ENCODE data around the gene NOP56. TPM values are rescaled to one million over a fixed set of nuclear protein-coding genes. Genes with fewer than 3 reads are reported as not detected.

NOP56 gene
- total RNA-seq, 4 donors from 2014 or later: 73.0 to 174 (median 137) TPM

- TF ChIP-seq CTCF (IDR thresholded peaks at IDR 0.05) (no peak), POLR2A (IDR thresholded peaks at IDR 0.05) (no peak)
- no peak overlapping the region for H3K27ac ChIP-seq
- peaks cover 6 to 16% (median 7%) of the 10 kb centered on the region in 3 donors for H3K4me1 ChIP-seq
- H3K9me3 ChIP-seq: no peaks in the 10 kb centered on the region
- H3K27me3 ChIP-seq: peaks cover 0 to 66% (median 6%) of the 10 kb centered on the region in 4 donors
- no peaks in the 10 kb centered on the region for H3K36me3 ChIP-seq
- 60% methylated on average over 2 of the region's 3 CpGs; no CpG with 5 or more reads in 1 of the 2 donors for WGBS, 2 donors
- no peak for DNase-seq
- no peak overlapping the region for H3K4me3 ChIP-seq
- intact Hi-C loops (cut with DNase I): no loop called here
Measured at GRCh38 chr20:2697768-2698167, 45.3 kb downstream of the NOP56 start.

GRCh38 chr20:2698186-2698817 lies 45.9 kb downstream of the NOP56 start:
- Histone ChIP-seq H3K4me3 (no peak overlapping the region), H3K4me1 (peaks cover 6 to 14% (median 7%) of the 10 kb centered on the region in 3 donors), H3K27ac (no peak overlapping the region), H3K36me3 (no peaks in the 10 kb centered on the region), H3K27me3 (peaks cover 0 to 64% (median 6%) of the 10 kb centered on the region in 4 donors), H3K9me3 (no peaks in the 10 kb centered on the region)
- no peak for TF ChIP-seq CTCF (IDR thresholded peaks at IDR 0.05)
- no peak for TF ChIP-seq POLR2A (IDR thresholded peaks at IDR 0.05)
- DNase-seq: no peak
- intact Hi-C loops (cut with DNase I): no loop called here
- 60 to 74% methylated on average over 3 to 4 of the region's 4 CpGs for WGBS, 2 donors

- no peak for DNase-seq
- Histone ChIP-seq H3K9me3 (no peaks in the 10 kb centered on the region), H3K36me3 (no peaks in the 10 kb centered on the region), H3K4me1 (peaks cover under 1 to 8% (median 3%) of the 10 kb centered on the region in 3 donors), H3K27me3 (peaks cover 0 to 58% (median 3%) of the 10 kb centered on the region in 4 donors), H3K4me3 (no peak overlapping the region), H3K27ac (no peak overlapping the region)
- no peak for TF ChIP-seq POLR2A (IDR thresholded peaks at IDR 0.05)
- no peak for TF ChIP-seq CTCF (IDR thresholded peaks at IDR 0.05)
- 77 to 81% methylated on average over 4 of the region's 4 CpGs for WGBS, 2 donors
- intact Hi-C loops (cut with DNase I): no loop called here
Measured at GRCh38 chr20:2698912-2699311, 46.5 kb downstream of the NOP56 start.

GRCh38 chr20:2699775-2700413 lies 47.5 kb downstream of the NOP56 start:
- Histone ChIP-seq H3K36me3 (no peaks in the 10 kb centered on the region), H3K27ac (no peak overlapping the region), H3K9me3 (no peaks in the 10 kb centered on the region), H3K4me1 (no peaks in the 10 kb centered on the region), H3K4me3 (no peak overlapping the region), H3K27me3 (peaks cover 0 to 48% (median 0%) of the 10 kb centered on the region in 4 donors)
- intact Hi-C loops (cut with DNase I): no loop called here
- WGBS, 2 donors: 59 to 73% methylated on average over 5 of the region's 5 CpGs
- TF ChIP-seq CTCF (IDR thresholded peaks at IDR 0.05) (no peak), POLR2A (IDR thresholded peaks at IDR 0.05) (no peak)
- no peak for DNase-seq

GRCh38 chr20:2700913-2701620 lies 48.6 kb downstream of the NOP56 start:
- H3K4me3 ChIP-seq: no peak overlapping the region
- no peak for TF ChIP-seq POLR2A (IDR thresholded peaks at IDR 0.05)
- no peak for TF ChIP-seq CTCF (IDR thresholded peaks at IDR 0.05)
- H3K4me1 ChIP-seq: no peaks in the 10 kb centered on the region
- intact Hi-C loops (cut with DNase I): no loop called here
- H3K27ac ChIP-seq: no peak overlapping the region
- no peaks in the 10 kb centered on the region for H3K36me3 ChIP-seq
- H3K27me3 ChIP-seq: peaks cover 0 to 36% (median 0%) of the 10 kb centered on the region in 4 donors
- DNase-seq: no peak
- whole genome bisulfite sequencing, 2 donors: 80 to 88% methylated on average over 1 to 3 of the region's 9 CpGs
- no peaks in the 10 kb centered on the region for H3K9me3 ChIP-seq
